Measurements from ENCODE around the gene ZNF680.
A peak's percentile ranks its signal among the peaks of the same experiment; 100 is the strongest.
"Not testable (repeated sequence)": the region's sequence is repeated elsewhere in the genome, so short reads cannot be mapped to it uniquely, and the experiment has no call there.

ZNF680 gene

DNA sequence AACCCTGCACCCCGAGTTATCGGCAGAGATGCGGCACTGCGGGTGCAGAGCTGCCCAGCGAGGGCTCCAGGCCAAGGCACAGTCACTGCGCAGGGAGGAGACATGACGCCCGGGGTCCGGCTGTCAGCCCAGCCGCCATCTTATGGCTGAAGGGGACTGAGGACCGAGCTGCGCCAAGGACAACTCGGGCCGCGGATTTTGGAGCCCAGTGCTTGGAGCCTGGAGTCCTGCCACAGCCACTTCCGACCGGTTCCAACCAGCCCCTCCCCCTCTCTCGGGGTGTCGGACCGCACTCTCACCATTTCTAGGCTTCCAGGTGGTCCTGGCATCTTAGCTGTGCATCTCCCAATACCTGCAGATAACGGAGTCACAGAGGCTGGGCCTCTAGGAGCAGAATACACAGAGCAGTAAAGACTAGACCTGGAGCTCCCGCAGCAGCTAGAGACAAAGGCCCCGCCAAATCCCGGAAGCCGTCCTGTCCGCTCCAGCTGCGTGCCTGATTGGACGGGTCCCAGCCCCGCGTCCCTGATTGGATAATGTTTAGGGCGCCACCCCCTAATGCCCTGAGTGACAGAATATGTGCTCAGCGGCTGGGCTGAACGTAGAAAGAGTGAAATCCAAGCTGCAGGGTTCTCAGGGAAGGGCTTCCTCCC lies at the start of gene ZNF680:
Gene ZNF680, minus strand, starts transcription at position 446 of the 653 bp plus-strand sequence. Its CDS starts 117 bp downstream, at position 329.
- peak; percentile 80 to 86 for DNase-seq

DNA sequence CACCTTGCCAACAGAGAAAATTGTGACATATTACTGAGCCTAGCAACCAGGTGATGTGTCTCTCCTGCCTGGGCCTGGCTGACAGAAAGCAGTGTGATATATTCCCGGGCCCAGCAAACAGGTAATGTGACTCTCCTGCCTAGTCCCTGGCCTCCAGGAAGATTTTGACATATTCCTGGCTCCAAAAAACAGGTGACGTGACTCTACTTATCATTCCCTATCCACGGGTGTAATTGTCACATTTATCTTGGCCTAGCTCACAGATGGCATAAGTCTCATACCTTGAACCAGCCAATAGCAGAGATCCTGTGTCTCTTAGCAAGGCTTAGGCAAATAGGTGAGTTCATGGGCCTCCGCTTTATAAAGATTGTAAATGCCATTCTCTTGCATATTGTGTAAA lies 49.6 kb upstream of the ZNF680 start:
- no peak for DNase-seq

DNA sequence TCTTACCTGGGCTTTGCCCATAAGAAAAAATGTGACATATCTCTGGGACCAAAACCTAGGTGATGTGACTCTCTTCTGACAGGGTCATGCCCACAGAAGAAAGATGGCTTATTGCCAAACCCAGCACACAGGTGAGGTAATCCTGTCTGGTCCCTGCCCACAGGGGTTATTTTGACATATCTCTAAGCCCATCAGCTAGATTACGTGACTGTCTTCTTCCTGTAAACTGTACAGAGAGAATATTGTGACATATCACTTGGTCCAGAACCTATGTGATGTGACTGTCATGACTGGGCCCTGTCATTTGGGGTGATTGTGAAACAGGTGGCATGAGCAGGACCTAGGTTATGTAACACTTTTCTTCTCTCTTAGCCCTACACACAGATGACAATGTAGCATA lies 48.8 kb upstream of the ZNF680 start:
- DNase-seq: no peak

DNA sequence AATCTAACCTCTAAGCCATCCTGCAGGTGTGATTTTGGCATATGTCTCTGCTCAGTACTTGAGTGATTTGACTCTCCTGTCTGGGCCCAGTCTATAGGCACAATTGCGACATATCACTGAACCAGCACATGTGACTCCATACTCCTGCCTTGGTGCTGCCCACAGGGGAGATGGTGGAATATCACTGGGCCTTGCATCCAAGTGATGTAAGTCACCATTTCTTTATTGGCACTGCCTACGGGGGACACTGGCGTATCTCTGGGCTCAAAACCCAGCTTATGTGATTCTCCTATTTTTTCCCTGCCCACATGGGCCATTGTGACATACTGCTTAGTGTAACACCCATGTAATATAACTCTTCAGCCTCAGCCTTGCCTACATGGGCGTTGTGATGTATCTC lies 48.1 kb upstream of the ZNF680 start:
- DNase-seq: no peak

GRCh38 chr7:64608116-64608910 lies 45.4 kb upstream of the ZNF680 start:
- no peak for DNase-seq

DNA sequence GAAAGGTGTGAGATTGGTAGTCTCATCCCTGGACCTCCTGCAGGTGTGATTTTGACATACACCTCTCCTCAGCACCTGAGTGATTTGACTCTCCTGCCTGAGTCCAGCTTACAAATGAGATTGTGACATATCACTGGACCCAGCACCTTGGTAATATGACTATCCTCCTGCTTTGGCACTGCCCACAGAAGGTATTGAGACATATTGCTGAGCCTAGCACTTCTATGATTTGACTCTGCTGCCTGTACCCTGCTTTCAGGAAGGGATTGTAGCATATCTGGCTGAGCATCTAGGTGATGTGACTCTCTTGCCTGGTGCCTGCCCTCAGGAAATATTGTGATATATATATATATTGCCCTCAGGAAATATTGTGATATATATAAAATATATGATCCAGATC lies 43.5 kb upstream of the ZNF680 start:
- DNase-seq: no peak

- no peak for DNase-seq
Measured at GRCh38 chr7:64603271-64603670, 40.4 kb upstream of the ZNF680 start.

DNA sequence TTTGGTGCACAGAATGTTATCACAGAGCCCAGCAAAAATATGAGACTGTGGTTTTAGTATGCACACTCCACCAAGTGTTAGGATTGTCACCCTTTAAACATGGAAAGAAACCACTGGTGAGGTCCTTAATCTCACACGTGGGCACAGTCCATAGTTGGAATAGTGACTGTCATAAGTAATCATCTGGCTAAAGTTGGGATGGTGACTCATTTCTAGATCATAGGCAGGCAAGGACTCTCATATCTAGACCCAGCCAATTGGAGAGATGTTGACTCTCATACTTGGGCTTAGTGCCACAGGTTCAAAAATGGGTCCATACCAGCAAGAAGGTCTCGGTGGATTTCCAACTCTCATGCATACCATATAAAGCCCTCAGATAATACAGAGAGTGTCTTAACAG lies 39.6 kb upstream of the ZNF680 start:
- DNase-seq: no peak

- DNase-seq: no peak
Measured at GRCh38 chr7:64602086-64602485, 39.2 kb upstream of the ZNF680 start.

DNA sequence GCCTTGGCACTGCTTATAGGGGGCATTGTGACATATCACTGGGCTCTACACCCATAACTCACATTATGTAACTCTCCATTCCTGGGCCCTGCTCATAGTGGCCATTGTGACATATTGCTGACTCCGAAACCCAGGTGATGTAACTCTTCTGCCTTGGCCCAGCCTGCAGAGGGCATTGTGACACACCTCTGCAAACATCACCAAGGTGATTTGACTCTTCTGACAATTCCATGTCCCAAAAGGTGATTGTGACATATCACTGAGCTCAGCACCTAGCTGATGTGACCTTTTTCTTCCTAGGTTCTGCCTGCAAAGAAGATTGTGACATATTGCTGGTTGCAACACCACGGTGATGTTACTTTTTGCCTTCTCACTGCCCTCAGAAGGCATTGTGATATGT lies 36.5 kb upstream of the ZNF680 start:
- no peak for DNase-seq

DNA sequence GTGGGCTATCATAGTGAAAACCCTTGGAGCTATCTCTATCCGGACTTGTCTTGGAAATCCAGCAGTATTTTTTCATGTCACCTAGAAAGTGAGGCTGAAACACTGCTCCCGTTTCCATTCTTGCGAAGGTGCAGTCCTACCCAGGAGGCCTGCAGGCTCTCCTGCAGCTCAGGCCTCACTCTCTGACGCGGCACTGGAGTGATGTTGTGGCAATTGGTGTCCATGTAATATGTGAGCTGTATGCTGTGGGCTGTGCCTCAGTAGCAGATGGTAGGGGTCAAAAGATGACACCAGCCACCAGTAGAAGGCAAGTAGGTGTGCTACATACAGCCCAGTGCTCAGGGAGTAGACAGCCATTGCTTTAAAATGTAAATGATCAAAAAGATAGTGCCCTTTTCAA lies 28.1 kb upstream of the ZNF680 start:
- no peak for DNase-seq

DNA sequence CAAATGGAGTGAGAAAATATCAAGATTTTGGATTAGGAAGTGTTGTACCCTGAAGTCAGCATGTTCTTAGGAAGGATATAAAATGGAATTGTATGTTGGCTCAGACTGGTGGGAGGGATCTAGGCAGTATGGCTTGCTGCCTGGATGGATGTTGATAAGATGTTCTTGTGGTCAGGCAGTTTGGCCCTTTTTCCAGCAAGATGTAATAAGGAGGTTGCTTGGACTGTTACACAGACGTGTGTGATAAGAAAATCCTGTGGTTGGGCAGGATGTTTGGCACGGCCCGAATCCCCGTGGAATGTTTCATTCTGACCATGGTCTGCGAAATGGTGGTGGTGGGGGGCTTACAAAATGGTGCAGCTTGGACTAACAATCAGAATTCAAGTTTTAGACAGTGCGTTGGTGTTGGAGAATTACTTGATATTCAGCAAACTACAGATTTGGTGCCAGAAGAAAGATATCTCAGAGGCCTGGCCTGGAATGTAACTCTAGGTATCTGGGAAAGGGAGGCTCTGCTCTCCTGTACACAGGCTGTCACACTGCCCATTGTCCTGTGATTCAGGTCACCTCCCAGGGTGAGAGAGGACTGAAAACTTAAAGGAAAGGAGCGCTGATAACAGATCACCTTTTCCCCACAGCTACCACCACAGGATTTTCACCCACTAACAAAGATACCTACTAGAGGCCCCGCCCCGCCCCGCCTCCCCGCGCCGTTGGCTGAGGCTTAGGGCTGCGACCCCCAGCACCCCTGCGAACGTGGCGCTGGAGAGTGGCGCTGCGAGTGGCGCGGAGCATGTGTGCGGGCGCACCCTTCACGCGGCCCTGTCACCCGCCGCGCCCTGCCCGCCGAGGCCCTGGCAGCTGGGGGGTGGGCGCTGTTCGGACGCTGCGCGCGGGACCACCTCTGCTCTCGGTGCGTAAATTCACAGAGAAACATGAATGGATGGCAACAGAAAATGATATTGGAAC lies 19.3 kb upstream of the ZNF680 start:
- DNase-seq: no peak

GRCh38 chr7:64581391-64581790 lies 18.5 kb upstream of the ZNF680 start:
- no peak for DNase-seq

DNA sequence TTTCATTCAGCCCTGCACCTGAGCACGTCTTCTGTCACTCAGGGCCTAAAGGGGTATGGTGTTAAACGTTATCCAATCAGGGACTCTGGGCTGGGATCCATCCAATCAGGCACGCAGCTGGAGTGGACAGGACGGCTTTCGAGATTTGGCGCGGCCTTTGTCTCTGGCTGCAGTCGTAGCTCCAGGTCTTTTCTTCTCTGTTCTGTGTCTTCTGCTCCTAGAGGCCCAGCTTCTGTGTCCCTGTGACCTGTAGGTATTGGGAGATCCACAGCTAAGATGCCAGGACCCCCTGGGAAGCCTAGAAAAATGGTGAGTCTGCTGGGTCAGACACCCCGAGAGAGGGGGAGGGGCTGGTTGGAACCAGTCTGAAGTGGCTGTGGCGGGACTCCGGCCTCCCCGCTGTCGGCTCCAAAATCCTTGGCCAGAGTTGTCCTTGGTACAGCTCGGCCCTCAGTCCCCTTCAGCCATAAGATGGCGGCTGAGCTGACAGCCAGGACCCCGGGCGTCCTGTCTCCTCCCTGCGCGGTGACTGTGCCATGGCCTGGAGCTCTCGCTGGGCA lies 11.7 kb upstream of the ZNF680 start:
- DNase-seq: no peak

- DNase-seq: not testable (repeated sequence)
Measured at GRCh38 chr7:64570284-64570605, 7.4 kb upstream of the ZNF680 start.

DNA sequence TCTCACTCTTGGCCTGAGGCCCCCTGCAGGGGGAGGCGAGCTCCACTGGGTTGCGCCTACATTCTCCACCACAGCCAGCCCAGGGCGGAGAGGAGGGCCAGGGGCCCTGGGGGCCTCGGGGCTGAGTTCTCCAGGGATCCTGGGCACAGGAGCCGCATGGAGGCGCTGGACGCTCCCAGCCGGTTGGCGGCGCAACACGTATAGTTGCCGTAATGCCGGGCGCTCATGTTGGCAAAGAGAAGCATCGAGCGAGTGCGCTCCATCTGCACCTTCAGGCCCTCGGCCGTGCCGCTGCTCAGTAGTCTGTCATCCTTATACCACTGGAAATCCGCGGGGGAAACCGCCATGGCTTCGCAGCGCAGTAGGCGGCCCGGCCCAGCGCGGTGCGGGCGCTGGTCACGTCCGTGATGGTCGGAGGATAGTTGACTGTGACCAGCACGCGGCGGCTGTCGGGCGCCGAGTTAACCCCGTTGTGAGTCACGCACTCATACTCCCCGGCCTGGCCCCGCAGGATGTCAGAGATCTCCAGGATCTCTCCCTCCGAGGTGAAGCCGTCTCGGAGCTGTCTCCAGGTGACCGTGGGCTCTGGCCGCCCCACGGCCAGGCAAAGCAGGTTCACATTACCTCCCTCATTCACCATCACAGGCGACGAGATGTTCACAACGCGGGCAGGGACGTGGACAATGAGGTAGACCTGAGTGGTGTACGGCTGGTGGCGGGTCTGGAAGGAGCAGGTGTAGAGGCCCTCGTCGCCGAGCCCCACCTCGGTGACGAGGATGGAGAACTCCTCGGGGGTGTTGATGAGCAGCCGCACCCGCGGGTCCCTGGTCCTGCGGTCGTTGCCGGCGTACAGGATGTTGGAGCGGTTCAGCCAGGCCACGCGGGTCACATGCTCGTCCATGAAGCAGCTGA lies 6.8 kb upstream of the ZNF680 start:
- DNase-seq: not testable (repeated sequence)

- DNase-seq: no peak
Measured at GRCh38 chr7:64562256-64562625, 630 bp downstream of the ZNF680 start.

DNA sequence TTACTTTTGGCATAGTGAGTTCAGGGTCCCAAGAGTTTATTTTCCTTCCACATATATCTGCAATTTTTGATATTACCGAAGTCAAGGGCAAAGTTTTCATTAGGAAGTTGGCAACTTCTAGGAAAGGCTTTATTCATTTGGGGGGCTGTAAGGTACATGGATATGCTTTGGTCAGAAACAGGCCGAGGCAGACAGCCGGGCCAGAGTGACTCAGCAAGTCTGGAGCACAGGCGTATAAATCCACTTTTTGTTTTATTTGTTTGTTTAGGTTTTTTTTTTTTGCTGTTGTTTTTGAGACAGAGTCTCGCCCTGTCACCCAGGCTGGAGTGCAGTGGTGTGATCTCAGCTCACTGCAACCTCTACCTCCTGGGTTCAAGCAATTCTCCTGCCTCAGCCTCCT lies 3.7 kb downstream of the ZNF680 start:
- DNase-seq: no peak

DNA sequence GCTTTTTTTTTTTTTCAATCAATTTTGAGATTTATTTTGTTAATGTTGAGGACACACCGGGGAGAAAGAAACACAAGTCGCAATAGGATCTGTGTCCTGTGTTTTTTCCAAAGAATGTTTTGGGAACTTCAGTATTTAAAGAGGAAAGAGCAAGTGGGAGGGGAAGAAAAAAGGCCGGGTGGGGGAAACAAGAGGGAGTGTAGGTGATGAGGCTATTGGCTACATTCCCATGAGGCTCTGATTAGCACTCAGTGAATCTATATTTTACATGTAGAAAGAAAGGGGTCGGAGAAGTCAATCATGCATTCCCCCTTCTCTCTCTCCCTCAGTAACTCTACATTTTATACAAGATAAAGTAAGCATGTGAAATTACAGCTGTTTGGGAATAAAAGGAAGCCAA lies 4.1 kb downstream of the ZNF680 start:
- no peak for DNase-seq

DNA sequence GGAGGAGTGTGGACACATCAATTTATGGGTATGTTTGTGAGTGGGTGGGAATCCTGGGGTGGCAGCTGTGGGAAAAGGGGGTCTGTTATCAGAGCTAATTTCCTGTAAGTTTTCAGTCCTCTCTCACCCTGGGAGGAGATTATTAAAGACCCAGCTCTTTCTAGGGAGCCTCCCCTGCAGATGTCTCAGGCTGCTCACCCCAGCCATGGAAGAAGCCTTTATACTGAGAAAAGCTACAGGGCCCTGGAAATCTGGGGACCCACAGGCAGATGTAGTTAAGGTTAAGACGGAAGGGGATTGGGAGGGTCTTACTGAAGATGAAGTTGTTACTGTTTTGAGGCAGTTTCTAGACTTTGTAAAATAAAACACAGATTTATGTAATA lies 4.6 kb downstream of the ZNF680 start:
- DNase-seq: no peak

- no peak for DNase-seq
Measured at GRCh38 chr7:64557601-64558322, 5.1 kb downstream of the ZNF680 start.

- DNase-seq: no peak
Measured at GRCh38 chr7:64555046-64555445, 7.8 kb downstream of the ZNF680 start.

Data from NCI-H446 (cell line).